Esophagus muscularis mucosa (tissue), 4 donors: ENCODE measurements around the gene TMEM123.

Source experiments
- EP300 ChIP-seq: sonication (generic); formaldehyde crosslinking; IDR thresholded peaks from one replicate; pipeline ENCODE4 v1.6.1; 2017; ENCODE audit warnings: antibody characterized with exemption
- POLR2A ChIP-seq: fragments of 450-650 bp; IDR thresholded peaks from one replicate; pipeline ENCODE4 v1.6.1; 2017; ENCODE audit warnings: antibody characterized with exemption, moderate library complexity, mild to moderate bottlenecking, low read depth
- POLR2AphosphoS5 ChIP-seq, 2 donors: sonication (generic); formaldehyde crosslinking; IDR thresholded peaks; one replicate each; pipeline ENCODE4 v1.6.1; 2017; ENCODE audit warnings: antibody characterized with exemption in 2 of 2
- TF ChIP-seq, protein P1 (sequence below), 3 experiments: fragments of 200-600 bp in 2 of 3; fragments of 450-650 bp in 1 of 3; sonication (generic) in 2 of 3; IDR thresholded peaks; one replicate each; pipeline ENCODE4 v1.5.1; 2017 to 2019; ENCODE audit warnings: antibody characterized with exemption in 3 of 3, mild to moderate bottlenecking in 2 of 3, moderate library complexity in 1 of 3

DNA sequence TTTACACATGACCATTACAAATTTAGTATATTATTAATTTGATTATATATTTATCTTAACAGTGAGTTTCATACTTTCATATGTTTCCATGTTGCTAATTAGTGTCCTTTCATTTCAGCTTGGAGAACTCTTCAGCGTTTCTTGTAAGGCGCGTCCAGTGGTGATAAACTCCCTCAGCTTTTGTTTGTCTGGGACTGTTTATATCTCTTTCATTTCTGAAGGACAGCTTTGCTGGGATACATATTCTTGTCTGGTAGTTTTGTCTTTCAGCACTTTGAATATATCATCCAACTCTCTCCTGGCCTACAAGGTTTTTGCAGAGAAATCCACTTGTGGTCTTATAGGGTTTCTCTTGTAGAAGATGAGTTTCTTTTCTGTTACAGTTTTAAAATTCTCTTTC is 93.2 kb downstream of the TMEM123 start:
- TF ChIP-seq POLR2AphosphoS5 (IDR thresholded peaks at IDR 0.05) (no peak), EP300 (no peak), POLR2A (no peak)
- TF ChIP-seq, protein P1, sequence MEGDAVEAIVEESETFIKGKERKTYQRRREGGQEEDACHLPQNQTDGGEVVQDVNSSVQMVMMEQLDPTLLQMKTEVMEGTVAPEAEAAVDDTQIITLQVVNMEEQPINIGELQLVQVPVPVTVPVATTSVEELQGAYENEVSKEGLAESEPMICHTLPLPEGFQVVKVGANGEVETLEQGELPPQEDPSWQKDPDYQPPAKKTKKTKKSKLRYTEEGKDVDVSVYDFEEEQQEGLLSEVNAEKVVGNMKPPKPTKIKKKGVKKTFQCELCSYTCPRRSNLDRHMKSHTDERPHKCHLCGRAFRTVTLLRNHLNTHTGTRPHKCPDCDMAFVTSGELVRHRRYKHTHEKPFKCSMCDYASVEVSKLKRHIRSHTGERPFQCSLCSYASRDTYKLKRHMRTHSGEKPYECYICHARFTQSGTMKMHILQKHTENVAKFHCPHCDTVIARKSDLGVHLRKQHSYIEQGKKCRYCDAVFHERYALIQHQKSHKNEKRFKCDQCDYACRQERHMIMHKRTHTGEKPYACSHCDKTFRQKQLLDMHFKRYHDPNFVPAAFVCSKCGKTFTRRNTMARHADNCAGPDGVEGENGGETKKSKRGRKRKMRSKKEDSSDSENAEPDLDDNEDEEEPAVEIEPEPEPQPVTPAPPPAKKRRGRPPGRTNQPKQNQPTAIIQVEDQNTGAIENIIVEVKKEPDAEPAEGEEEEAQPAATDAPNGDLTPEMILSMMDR (IDR thresholded peaks at IDR 0.05), result no peak
